HepG2 (cell line): Measurements from ENCODE around the gene NISCH. TPM values are rescaled to one million over a fixed set of nuclear protein-coding genes. Genes with fewer than 3 reads are reported as not detected.
A peak's percentile ranks its signal among the peaks of the same experiment; 100 is the strongest.

Experiments
- ATAC-seq: fragments of 200-7000 bp; cut with Tn5 transposase; 3 replicates; pipeline ENCODE4 v1.9.1; 2020; ENCODE audit warnings: mild to moderate bottlenecking, moderate library complexity
- BruUV-seq: library from RNA; stranded (reverse); fragments of 400-500 nt; replicated peaks from 2 replicates; lab custom pipeline; 2021; lab: Mats Ljungman, UMichigan
- CTCF ChIA-PET: fragments of 300-600 bp; formaldehyde crosslinking; extraction: SDS; loops from one replicate; lab custom pipeline; 2021; ENCODE audit warnings: low total read pairs, inconsistent platforms, low intra/inter-chr PET ratio; lab: Yijun Ruan, JAX
- POLR2A ChIA-PET: fragments of 350-600 bp; sonication (Branson Sonifier 250); formaldehyde crosslinking; loops from one replicate; lab custom pipeline; 2020; ENCODE audit warnings: antibody characterized with exemption, inconsistent platforms; lab: Yijun Ruan, JAX
- DNase-seq: peaks from one replicate; pipeline ENCODE4 v3.0.0-alpha.2; 2015; ENCODE audit warnings: low spot score
- FAIRE-seq: peaks from 3 replicates; lab custom pipeline; 2011; peaks lifted over from hg19 to GRCh38; lab: Jason Lieb, UNC
- H2AFZ ChIP-seq: one replicate; pipeline ENCODE4 v1.6.1; 2011; ENCODE audit warnings: low read length, inconsistent platforms
- H3K27ac ChIP-seq: fragments of 300-600 bp; 3 replicates; pipeline ENCODE4 v1.8.0; 2011; ENCODE audit warnings: mixed run types, mild to moderate bottlenecking, mixed read lengths, low read length, inconsistent platforms; ENCODE audit not compliant: insufficient read depth; ENCODE audit errors: extremely low read length
- H3K27me3 ChIP-seq, 2 experiments: fragments of 200-600 bp in 1 of 2; 2 replicates in 1 of 2; 3 replicates in 1 of 2; pipeline versions ENCODE4 v1.6.0 to v1.8.0; 2011; ENCODE audit warnings: low read length in 2 of 2, mild to moderate bottlenecking in 2 of 2, moderate library complexity in 2 of 2, inconsistent platforms in 1 of 2; ENCODE audit not compliant: insufficient read depth in 2 of 2, control insufficient read depth in 1 of 2
- H3K36me3 ChIP-seq, 2 experiments: fragments of 200-600 bp in 1 of 2; replicated peaks in 1 of 2; 2 replicates in 1 of 2; 3 replicates in 1 of 2; pipeline versions ENCODE4 v1.5.1 to v1.8.0; 2011; ENCODE audit warnings: low read length in 2 of 2, inconsistent platforms in 1 of 2; ENCODE audit not compliant: insufficient read depth in 2 of 2, control insufficient read depth in 1 of 2
- H3K4me1 ChIP-seq: 2 replicates; pipeline ENCODE4 v1.5.1; 2012; ENCODE audit warnings: low read length, inconsistent platforms; ENCODE audit not compliant: insufficient read depth
- H3K4me2 ChIP-seq: 2 replicates; pipeline ENCODE4 v1.6.0; 2011; ENCODE audit warnings: low read depth, low read length, inconsistent platforms
- H3K4me3 ChIP-seq, 3 experiments: fragments of 200-600 bp in 1 of 3; sonication (generic), shearing (Covaris generic) in 1 of 3; replicated peaks in 1 of 3; 2 replicates each; pipeline ENCODE4 v1.5.1; 2011 to 2016; ENCODE audit warnings: low read length in 3 of 3, inconsistent platforms in 2 of 3, low read depth in 2 of 3, mild to moderate bottlenecking in 2 of 3, control low read depth in 1 of 3, mixed read lengths in 1 of 3; ENCODE audit not compliant: insufficient read depth in 1 of 3
- H3K79me2 ChIP-seq: one replicate; pipeline ENCODE4 v1.6.1; 2011; ENCODE audit warnings: low read length, inconsistent platforms; ENCODE audit not compliant: insufficient read depth
- H3K9ac ChIP-seq: 2 replicates; pipeline ENCODE4 v1.6.0; 2011; ENCODE audit warnings: mild to moderate bottlenecking, low read depth, low read length, inconsistent platforms; ENCODE audit not compliant: insufficient read depth
- H3K9me3 ChIP-seq: 2 replicates; pipeline ENCODE4 v1.5.1; 2012; ENCODE audit warnings: mild to moderate bottlenecking, low read length
- H4K20me1 ChIP-seq: 2 replicates; pipeline ENCODE4 v1.6.0; 2011; ENCODE audit warnings: inconsistent platforms, mild to moderate bottlenecking, low read length, moderate library complexity; ENCODE audit not compliant: insufficient read depth
- DMAP1 ChIP-seq: IDR thresholded peaks from 2 replicates; pipeline ENCODE4 v1.6.1; 2016
- GTF3A ChIP-seq: sonication (generic); formaldehyde crosslinking; conservative IDR thresholded peaks from 2 replicates; pipeline ENCODE4 v1.4.0; 2020; ENCODE audit warnings: mild to moderate bottlenecking, missing genetic modification reagents
- KLF12 ChIP-seq: sonication (generic); formaldehyde crosslinking; IDR thresholded peaks from 2 replicates; pipeline ENCODE4 v1.4.0; 2020; ENCODE audit warnings: missing genetic modification reagents, borderline replicate concordance
- NFIC ChIP-seq: IDR thresholded peaks from 2 replicates; pipeline ENCODE4 v1.6.1; 2012; ENCODE audit warnings: mild to moderate bottlenecking, low read length, inconsistent platforms
- WIZ ChIP-seq: sonication (generic); formaldehyde crosslinking; IDR thresholded peaks from 2 replicates; pipeline ENCODE4 v1.5.1; 2020; ENCODE audit warnings: mild to moderate bottlenecking, missing genetic modification reagents
- ZNF709 ChIP-seq: sonication (generic); formaldehyde crosslinking; IDR thresholded peaks from 2 replicates; pipeline ENCODE4 v1.5.0; 2020; ENCODE audit warnings: mild to moderate bottlenecking, missing genetic modification reagents
- WGBS: methylation state at CpG from one replicate; pipeline ENCODE4 v1.1.6; 2017; ENCODE audit warnings: low lambda C conversion rate; 5-methylcytosine and 5-hydroxymethylcytosine counted together
- in situ Hi-C: cut with HindIII; loops from 2 replicates; pipeline ENCODE4 v1.10.0; 2017; ENCODE audit warnings: low pct_unique_long_range_greater_than_20kb; ENCODE audit not compliant: extremely low pct_ligation_motif_present
- intact Hi-C: fragments of 100-400 bp; cut with micrococcal nuclease; formaldehyde crosslinking; loops from one replicate; pipeline ENCODE4 v1.10.0; 2022; ENCODE audit not compliant: unreplicated experiment
- polyA plus RNA-seq, 8 experiments: library from polyadenylated mRNA; depleted of rRNA in 3 of 8; stranded (reverse) in 7 of 8; unstranded in 1 of 8; fragments of >200 nt; fragmentation: Illumina TruSeq in 4 of 8; extraction: Trizol in 4 of 8; gene quantifications; 2 replicates each; pipeline versions ENCODE4 v1.2.1 to v1.2.3, GENCODE V29; 2011 to 2016; ENCODE audit warnings: low read depth in 4 of 8, missing spikeins in 1 of 8, mixed read lengths in 1 of 8; ENCODE audit not compliant: insufficient read depth in 1 of 8
- total RNA-seq, 5 experiments: library from RNA; depleted of rRNA; stranded (reverse); fragments of >200 nt; fragmentation: Illumina TruSeq; extraction: Trizol; gene quantifications; 2 replicates each; pipeline ENCODE4 v1.2.3, GENCODE V29; 2016; ENCODE audit warnings: low read depth in 1 of 5
- TF ChIP-seq, protein P1 (sequence below): sonication (generic); formaldehyde crosslinking; IDR thresholded peaks from 2 replicates; pipeline ENCODE4 v1.8.1; 2023; ENCODE audit warnings: mild to moderate bottlenecking, moderate library complexity, missing genetic modification reagents

NISCH gene
- total and polyA plus RNA-seq, 2 of the 13 experiments (the other 11 are each of a cell fraction or from before 2014, with no cell fraction given), result 27.0 to 47.6 TPM

DNA sequence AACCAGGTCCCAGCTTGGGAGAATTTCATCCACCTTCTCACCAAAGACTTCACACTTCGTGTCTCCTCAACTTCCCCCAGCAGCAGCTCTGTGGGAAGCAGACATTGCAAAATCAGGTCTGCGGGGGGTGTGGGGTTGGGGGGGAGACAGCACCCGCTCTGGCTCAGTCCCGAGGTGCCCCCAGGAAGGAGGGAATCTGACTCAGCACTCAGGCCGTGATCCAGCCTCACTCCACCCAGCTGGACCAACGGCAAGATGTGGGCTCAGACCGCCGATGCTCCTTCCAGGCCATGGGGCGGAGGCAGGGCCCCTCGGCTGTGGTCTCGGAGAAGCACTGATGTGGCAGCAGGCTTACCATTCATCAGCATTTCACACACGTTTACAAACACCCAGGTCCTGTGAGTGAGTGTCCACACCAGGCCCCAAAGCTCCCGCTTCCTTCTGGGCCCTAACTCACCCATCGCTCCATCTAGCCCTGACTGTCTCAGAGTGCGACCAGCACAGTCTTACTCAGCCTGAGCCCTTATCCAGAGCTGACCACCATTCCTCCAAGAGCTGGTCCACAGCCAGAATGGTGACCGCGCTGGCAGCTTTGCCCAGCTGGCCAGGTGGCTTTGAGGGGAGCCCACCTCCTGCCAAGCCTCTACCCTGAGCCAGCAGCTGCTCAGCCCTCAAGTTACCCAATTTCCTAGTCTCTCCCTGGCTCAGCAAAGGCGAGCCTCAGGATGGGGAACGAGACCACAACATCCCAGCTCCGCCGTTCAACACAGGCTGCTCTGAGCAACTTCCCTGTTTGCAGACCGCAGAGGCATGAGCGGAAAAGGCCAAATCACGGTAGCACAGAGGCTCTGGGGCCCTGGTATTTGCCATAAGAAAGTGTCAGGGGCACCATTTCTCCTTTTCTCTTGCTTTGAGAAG is 43.0 kb downstream of the NISCH start (continued):
- TF ChIP-seq GTF3A (no peak), NFIC (no peak), KLF12 (CRISPR knock-in tag) (no peak), WIZ (CRISPR knock-in tag) (no peak)
- TF ChIP-seq, protein P1, sequence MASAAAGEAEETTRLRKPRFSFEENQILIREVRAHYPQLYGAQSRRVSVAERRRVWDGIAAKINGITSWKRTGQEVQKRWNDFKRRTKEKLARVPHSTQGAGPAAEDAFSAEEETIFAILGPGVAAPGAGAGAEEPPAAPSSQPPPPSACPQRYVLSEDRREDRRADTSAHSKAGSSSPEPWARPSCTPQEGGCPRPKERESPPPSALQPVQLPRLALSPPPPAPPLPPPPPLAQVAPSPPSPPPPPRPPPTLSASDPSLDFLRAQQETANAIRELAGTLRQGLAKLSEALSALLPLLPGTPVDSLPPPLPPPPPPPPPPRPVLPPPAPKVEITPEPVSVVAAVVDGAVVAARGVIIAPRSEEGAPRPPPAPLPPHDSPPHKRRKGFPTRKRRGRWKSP (CRISPR knock-in tag), result no peak

DNA sequence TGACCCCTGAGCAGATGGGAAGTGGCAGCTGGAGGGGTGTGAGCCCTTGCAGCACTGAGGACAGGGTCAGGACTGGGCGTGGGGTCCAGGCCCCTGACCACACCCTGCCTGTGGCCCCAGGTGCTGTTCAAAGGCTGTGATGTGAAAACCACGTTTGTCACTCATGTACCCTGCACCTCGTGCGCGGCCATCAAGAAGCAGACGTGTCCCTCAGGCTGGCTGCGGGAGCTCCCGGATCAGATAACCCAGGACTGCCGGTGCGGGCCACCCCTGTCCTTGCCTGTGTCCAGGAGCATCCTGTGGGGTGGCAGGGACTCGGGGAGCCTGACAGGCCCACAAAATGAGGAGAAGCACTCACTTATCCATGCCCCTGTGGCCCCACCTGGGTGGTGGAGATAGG is 45.6 kb downstream of the NISCH start:
- H3K27ac ChIP-seq, result no peak overlapping the region
- BruUV-seq, result no TSS peak
- peak; percentile 9; the same call in 1 of the 3 replicates for ATAC-seq
- no peak for TF ChIP-seq DMAP1 (CRISPR knock-in tag)
- no peak for TF ChIP-seq ZNF709 (CRISPR knock-in tag)
- TF ChIP-seq, all 625 proteins: peak for 0
- Histone ChIP-seq H3K9ac (no peak overlapping the region), H4K20me1 (no peaks in the 10 kb centered on the region), H2AFZ (no peak overlapping the region), H3K4me2 (no peak overlapping the region), H3K4me1 (peaks cover 12% of the 10 kb centered on the region), H3K9me3 (no peaks in the 10 kb centered on the region), H3K4me3 (no peak overlapping the region), H3K27me3 (peaks cover 15 to 66% of the 10 kb centered on the region in 2 experiments; a peak in 4 of 5 replicates), H3K79me2 (no peaks in the 10 kb centered on the region), H3K36me3 (no peaks in the 10 kb centered on the region)
- ChIA-PET CTCF (no interaction called here), POLR2A (no interaction called here)
- FAIRE-seq, result no peak
- in situ Hi-C loops, result no loop called here
- no peak for DNase-seq
- 10% methylated on average over 6 of the region's 11 CpGs for WGBS
- intact Hi-C loops, result no loop called here
